Spleen (tissue), 11 donors: ENCODE measurements around the gene PIAS1. TPM values are rescaled to one million over a fixed set of nuclear protein-coding genes. Genes with fewer than 3 reads are reported as not detected.

ENCODE experiments used
- DNase-seq: peaks from one replicate; pipeline ENCODE4 v3.0.0-alpha.2; 2020
- H3K27ac ChIP-seq, 8 donors: fragments of 200-600 bp; sonication (generic) in 7 of 8; 1 replicate in 4 of 8; 2 replicates in 4 of 8; pipeline versions ENCODE4 v1.5.0 to v1.8.0; 2016 to 2021; ENCODE audit warnings: inconsistent platforms in 4 of 8, mild to moderate bottlenecking in 4 of 8, moderate library complexity in 1 of 8
- H3K27me3 ChIP-seq, 7 donors: fragments of 200-600 bp; sonication (generic) in 6 of 7; replicated peaks in 1 of 7; 1 replicate in 4 of 7; 2 replicates in 3 of 7; pipeline versions ENCODE4 v1.5.0 to v1.8.0; 2016 to 2021; ENCODE audit warnings: inconsistent platforms in 3 of 7, mild to moderate bottlenecking in 1 of 7
- H3K36me3 ChIP-seq, 6 donors: fragments of 200-600 bp; sonication (generic) in 5 of 6; 1 replicate in 4 of 6; 2 replicates in 2 of 6; pipeline versions ENCODE4 v1.5.0 to v1.8.0; 2016 to 2021; ENCODE audit warnings: inconsistent platforms in 2 of 6
- H3K4me1 ChIP-seq, 6 donors: fragments of 200-600 bp; sonication (generic) in 5 of 6; 1 replicate in 3 of 6; 2 replicates in 3 of 6; pipeline versions ENCODE4 v1.5.0 to v1.8.0; 2016 to 2021; ENCODE audit warnings: inconsistent platforms in 3 of 6
- H3K4me3 ChIP-seq, 8 donors: fragments of 200-600 bp; sonication (generic) in 7 of 8; 1 replicate in 4 of 8; 2 replicates in 4 of 8; pipeline versions ENCODE4 v1.5.0 to v1.8.0; 2016 to 2021; ENCODE audit warnings: inconsistent platforms in 4 of 8, mild to moderate bottlenecking in 4 of 8, moderate library complexity in 2 of 8
- H3K9me3 ChIP-seq, 8 donors: fragments of 200-600 bp; sonication (generic) in 7 of 8; 1 replicate in 4 of 8; 2 replicates in 4 of 8; pipeline versions ENCODE4 v1.5.0 to v1.8.0; 2016 to 2021; ENCODE audit warnings: inconsistent platforms in 4 of 8
- POLR2A ChIP-seq, 3 donors: fragments of 450-650 bp; IDR thresholded peaks; one replicate each; pipeline ENCODE4 v1.5.1; 2017; ENCODE audit warnings: antibody characterized with exemption in 3 of 3, mild to moderate bottlenecking in 1 of 3
- POLR2AphosphoS5 ChIP-seq, 3 donors: sonication (generic); formaldehyde crosslinking; IDR thresholded peaks; one replicate each; pipeline ENCODE4 v1.5.1; 2017; ENCODE audit warnings: antibody characterized with exemption in 3 of 3
- WGBS, 5 donors: extraction: QIAGEN DNeasy Blood & Tissue Kit in 3 of 5; methylation state at CpG; one replicate each; pipeline versions ENCODE4 v1.1.5 to v1.1.7; 2013 to 2018; 5-methylcytosine and 5-hydroxymethylcytosine counted together
- intact Hi-C: fragments of 100-400 bp; cut with DNase I; formaldehyde crosslinking; loops from one replicate; pipeline ENCODE4 v1.15.0; 2023; ENCODE audit warnings: low total_unique reads
- polyA plus RNA-seq, 3 donors: library from polyadenylated mRNA; stranded (reverse); fragments of 200-250 nt; gene quantifications; one replicate each; pipeline ENCODE4 v1.2.1, GENCODE V29; 2013
- total RNA-seq, 7 donors: library from RNA; depleted of rRNA in 3 of 7; stranded (reverse); fragments of >200 nt in 3 of 7; fragmentation: NEBNext Ultra II Directional in 4 of 7; extraction: Animal tissue kit (Norgen Biotek cat#: 25700) in 4 of 7; gene quantifications; one replicate each; pipeline versions ENCODE4 v1.1.0 to v1.2.1, GENCODE V29; 2016 to 2021
- TF ChIP-seq, protein P1 (sequence below), 11 experiments: fragments of 200-600 bp in 7 of 11; fragments of 450-650 bp in 4 of 11; sonication (generic) in 4 of 11; IDR thresholded peaks in 8 of 11; conservative IDR thresholded peaks in 3 of 11; 1 replicate in 7 of 11; 2 replicates in 4 of 11; pipeline versions ENCODE4 v1.4.0 to v1.8.0; 2016 to 2021; ENCODE audit warnings: antibody characterized with exemption in 11 of 11, inconsistent platforms in 4 of 11, mild to moderate bottlenecking in 1 of 11
- donor health status: healthy with polysubstance abuse.
- donor health status: DM: no; HTN: no; CAD: no; lungs with moderate emphysema.
- donor health status: DM: no; HTN: no; CAD: no.
- donor health status: Bipolar disorder and iron deficiency.
- donor health status: healthy.
- donor health status: DM: no; HTN: no; CAD: no.
- donor health status: DM: yes; HTN: yes; CAD: no.

PIAS1 gene
- total and polyA plus RNA-seq, 10 donors, result 12.0 to 104 (median 64.7) TPM

DNA sequence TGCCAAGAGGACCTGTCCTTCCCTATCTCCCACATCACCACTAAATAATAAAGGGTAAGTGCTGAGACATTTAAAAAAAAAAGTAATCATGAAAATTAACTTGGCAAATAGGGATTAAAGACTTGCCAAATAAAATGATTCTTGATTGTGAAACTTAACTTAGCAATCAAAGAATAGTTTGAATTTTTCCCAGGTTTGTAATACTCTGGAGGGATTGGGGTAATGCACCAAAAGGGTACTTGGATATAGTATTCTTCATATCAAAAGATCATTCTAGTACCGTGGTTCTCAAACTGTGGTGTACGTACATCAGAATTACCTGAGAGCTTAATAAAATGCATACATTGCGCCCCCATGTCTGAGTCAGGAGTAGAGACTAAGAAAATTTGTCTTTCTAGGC, 122.5 kb downstream of the PIAS1 start:
- TF ChIP-seq POLR2A (IDR thresholded peaks at IDR 0.05) (no peak), POLR2AphosphoS5 (IDR thresholded peaks at IDR 0.05) (no peak)
- TF ChIP-seq, protein P1, sequence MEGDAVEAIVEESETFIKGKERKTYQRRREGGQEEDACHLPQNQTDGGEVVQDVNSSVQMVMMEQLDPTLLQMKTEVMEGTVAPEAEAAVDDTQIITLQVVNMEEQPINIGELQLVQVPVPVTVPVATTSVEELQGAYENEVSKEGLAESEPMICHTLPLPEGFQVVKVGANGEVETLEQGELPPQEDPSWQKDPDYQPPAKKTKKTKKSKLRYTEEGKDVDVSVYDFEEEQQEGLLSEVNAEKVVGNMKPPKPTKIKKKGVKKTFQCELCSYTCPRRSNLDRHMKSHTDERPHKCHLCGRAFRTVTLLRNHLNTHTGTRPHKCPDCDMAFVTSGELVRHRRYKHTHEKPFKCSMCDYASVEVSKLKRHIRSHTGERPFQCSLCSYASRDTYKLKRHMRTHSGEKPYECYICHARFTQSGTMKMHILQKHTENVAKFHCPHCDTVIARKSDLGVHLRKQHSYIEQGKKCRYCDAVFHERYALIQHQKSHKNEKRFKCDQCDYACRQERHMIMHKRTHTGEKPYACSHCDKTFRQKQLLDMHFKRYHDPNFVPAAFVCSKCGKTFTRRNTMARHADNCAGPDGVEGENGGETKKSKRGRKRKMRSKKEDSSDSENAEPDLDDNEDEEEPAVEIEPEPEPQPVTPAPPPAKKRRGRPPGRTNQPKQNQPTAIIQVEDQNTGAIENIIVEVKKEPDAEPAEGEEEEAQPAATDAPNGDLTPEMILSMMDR (IDR thresholded peaks at IDR 0.05 in 8 of 11, conservative IDR thresholded peaks at IDR 0.05 in 3 of 11), result no peak
- H3K27me3 ChIP-seq, result no peaks in the 10 kb centered on the region
- DNase-seq, result no peak
- no peaks in the 10 kb centered on the region for H3K9me3 ChIP-seq
- H3K4me3 ChIP-seq, result no peak overlapping the region
- intact Hi-C loops, result loop anchor here (10.0 kb wide), 1 partner anchor 58 kb away; no protein-coding TSS in a partner anchor
- no peak overlapping the region for H3K27ac ChIP-seq
- peaks cover 0 to 7% (median 0%) of the 10 kb centered on the region in 6 donors for H3K4me1 ChIP-seq
- peaks cover 0 to 99% (median 41%) of the 10 kb centered on the region in 6 donors for H3K36me3 ChIP-seq
- WGBS, 5 donors, result 95 to 97% (median 96%) methylated on average over 3 of the region's 3 CpGs

DNA sequence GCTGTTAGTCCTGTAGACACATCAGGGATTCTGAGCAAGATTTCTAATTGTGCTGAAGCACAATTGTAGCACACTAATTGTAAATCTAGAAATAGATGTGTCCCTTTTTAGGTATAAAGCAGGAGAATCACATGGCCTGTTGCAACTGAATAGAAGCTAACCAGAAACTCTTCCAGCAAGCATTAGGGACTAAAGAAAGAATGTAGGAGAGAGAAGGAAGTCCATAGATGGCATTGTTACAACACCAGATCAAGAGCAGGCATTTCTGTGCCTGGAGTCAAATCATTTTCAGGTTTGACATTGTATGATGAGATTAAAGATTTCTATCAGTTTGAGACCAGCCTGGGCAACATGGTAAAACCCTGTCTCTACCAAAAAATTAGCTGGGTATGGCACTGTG, 123.6 kb downstream of the PIAS1 start:
- Histone ChIP-seq H3K27ac (no peak overlapping the region), H3K4me3 (no peak overlapping the region), H3K9me3 (no peaks in the 10 kb centered on the region), H3K27me3 (no peaks in the 10 kb centered on the region), H3K4me1 (peaks cover 0 to 7% (median 0%) of the 10 kb centered on the region in 6 donors), H3K36me3 (peaks cover 0 to 99% (median 48%) of the 10 kb centered on the region in 6 donors)
- no peak for TF ChIP-seq POLR2A (IDR thresholded peaks at IDR 0.05)
- TF ChIP-seq POLR2AphosphoS5 (IDR thresholded peaks at IDR 0.05), result no peak
- TF ChIP-seq, protein P1 (IDR thresholded peaks at IDR 0.05 in 8 of 11, conservative IDR thresholded peaks at IDR 0.05 in 3 of 11), result no peak
- no peak for DNase-seq
- intact Hi-C loops, result loop anchor here (10.0 kb wide), 1 partner anchor 57 kb away; no protein-coding TSS in a partner anchor

DNA sequence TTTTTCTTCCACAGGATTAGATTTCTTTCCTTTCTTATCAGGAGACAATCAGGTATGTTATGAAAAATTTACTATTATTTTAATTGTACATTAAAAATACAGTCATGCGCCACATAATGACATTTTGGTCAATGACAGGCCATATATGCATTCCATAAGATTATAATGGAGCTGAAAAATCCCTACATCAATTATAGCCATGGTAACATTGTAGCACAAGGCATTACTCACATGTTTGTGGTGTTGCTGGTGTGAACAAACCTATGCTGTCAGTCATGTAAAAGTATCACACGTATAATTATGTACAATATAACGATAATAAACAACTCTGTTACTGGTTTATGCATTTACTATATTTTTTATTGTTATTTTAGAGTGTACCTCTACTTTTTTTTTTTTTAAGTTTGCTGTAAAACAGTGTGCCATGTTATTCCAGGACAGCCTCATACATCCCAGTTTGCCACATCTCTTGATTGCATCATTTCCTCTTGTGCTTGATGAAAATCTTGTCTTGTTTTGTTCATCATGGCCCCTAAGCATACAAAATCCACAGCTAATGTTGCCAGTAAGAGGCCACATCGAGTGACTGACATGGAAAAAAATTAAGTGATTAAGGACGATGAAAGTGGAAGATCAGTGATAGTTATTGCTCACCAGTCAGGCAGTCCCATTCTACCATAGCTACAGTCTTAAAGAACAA, 129.7 kb downstream of the PIAS1 start:
- intact Hi-C loops, result no loop called here

More for the DNA sequence above, 129.7 kb downstream of the PIAS1 start:
- Histone ChIP-seq H3K27me3 (no peaks in the 10 kb centered on the region), H3K27ac (no peak overlapping the region), H3K4me3 (no peak overlapping the region), H3K36me3 (peaks cover 2 to 100% (median 64%) of the 10 kb centered on the region in 6 donors), H3K9me3 (no peaks in the 10 kb centered on the region), H3K4me1 (peaks cover 0 to 11% (median 0%) of the 10 kb centered on the region in 6 donors)
- WGBS, 5 donors, result 93 to 99% (median 95%) methylated on average over 5 of the region's 5 CpGs
- no peak for DNase-seq
- TF ChIP-seq POLR2A (IDR thresholded peaks at IDR 0.05) (no peak), POLR2AphosphoS5 (IDR thresholded peaks at IDR 0.05) (no peak)
- TF ChIP-seq, protein P1 (IDR thresholded peaks at IDR 0.05 in 8 of 11, conservative IDR thresholded peaks at IDR 0.05 in 3 of 11), result no peak
